Glutamatergic neuron (in vitro differentiated cells): ENCODE data around the gene DDX31. TPM values are rescaled to one million over a fixed set of nuclear protein-coding genes. Genes with fewer than 3 reads are reported as not detected.

Experiments used
- DNase-seq: peaks from one replicate; pipeline ENCODE4 v3.0.0; 2022
- H3K27ac Mint-ChIP-seq: one replicate; pipeline ENCODE4 v1.8.0; 2020; ENCODE audit warnings: mild to moderate bottlenecking, mixed read lengths, inconsistent platforms; ENCODE audit not compliant: unreplicated experiment
- H3K27me3 Mint-ChIP-seq: one replicate; pipeline ENCODE4 v1.8.0; 2020; ENCODE audit warnings: mild to moderate bottlenecking, moderate library complexity, mixed read lengths, inconsistent platforms; ENCODE audit not compliant: unreplicated experiment
- H3K36me3 Mint-ChIP-seq: one replicate; pipeline ENCODE4 v1.8.0; 2020; ENCODE audit warnings: mild to moderate bottlenecking, mixed read lengths, inconsistent platforms; ENCODE audit not compliant: unreplicated experiment
- H3K4me1 Mint-ChIP-seq: one replicate; pipeline ENCODE4 v1.8.0; 2020; ENCODE audit warnings: mild to moderate bottlenecking, low read depth, mixed read lengths, inconsistent platforms; ENCODE audit not compliant: unreplicated experiment
- H3K4me3 Mint-ChIP-seq: one replicate; pipeline ENCODE4 v1.8.0; 2020; ENCODE audit warnings: mild to moderate bottlenecking, mixed read lengths, inconsistent platforms; ENCODE audit not compliant: unreplicated experiment
- H3K9me3 Mint-ChIP-seq: one replicate; pipeline ENCODE4 v1.8.0; 2020; ENCODE audit warnings: mild to moderate bottlenecking, moderate library complexity, mixed read lengths, inconsistent platforms; ENCODE audit not compliant: unreplicated experiment
- total RNA-seq: library from RNA; stranded (reverse); fragmentation: NEBNext Ultra II Directional; extraction: Animal tissue kit (Norgen Biotek cat#: 25700); gene quantifications from one replicate; pipeline ENCODE4 v1.2.1, GENCODE V29; 2021; ENCODE audit not compliant: unreplicated experiment
- TF ChIP-seq, protein P1 (sequence below): fragments of 200-600 bp; sonication (generic); IDR thresholded peaks from one replicate; pipeline ENCODE4 v1.5.0; 2021; ENCODE audit not compliant: partially characterized antibody, unreplicated experiment

Gene DDX31
- total RNA-seq, 1 donor from 2014 or later: 8.7 TPM

DNA sequence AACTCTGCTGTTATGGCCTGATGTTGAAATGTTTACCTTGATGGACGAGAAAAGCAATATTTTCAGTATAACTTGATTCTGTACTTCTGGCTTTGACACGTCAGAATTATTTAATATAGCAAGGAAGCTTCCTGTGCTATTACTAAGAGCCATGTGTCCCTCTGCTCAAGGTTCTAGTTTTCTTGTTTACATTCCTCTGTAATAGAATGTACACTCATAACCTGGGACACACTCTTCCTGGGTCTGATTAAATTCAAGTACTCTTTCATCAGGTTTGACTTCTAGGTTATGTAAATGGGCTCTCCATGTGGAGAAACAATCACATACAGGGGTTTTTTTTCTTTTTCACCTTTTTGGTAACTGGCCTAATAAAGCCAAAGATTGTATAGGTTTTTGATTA lies 33.6 kb upstream of the DDX31 start:
- DNase-seq: no peak
- H3K9me3 Mint-ChIP-seq: peaks cover 3% of the 10 kb centered on the region
- H3K4me3 Mint-ChIP-seq: no peak overlapping the region
- H3K27ac Mint-ChIP-seq: no peak overlapping the region
- TF ChIP-seq, protein P1, sequence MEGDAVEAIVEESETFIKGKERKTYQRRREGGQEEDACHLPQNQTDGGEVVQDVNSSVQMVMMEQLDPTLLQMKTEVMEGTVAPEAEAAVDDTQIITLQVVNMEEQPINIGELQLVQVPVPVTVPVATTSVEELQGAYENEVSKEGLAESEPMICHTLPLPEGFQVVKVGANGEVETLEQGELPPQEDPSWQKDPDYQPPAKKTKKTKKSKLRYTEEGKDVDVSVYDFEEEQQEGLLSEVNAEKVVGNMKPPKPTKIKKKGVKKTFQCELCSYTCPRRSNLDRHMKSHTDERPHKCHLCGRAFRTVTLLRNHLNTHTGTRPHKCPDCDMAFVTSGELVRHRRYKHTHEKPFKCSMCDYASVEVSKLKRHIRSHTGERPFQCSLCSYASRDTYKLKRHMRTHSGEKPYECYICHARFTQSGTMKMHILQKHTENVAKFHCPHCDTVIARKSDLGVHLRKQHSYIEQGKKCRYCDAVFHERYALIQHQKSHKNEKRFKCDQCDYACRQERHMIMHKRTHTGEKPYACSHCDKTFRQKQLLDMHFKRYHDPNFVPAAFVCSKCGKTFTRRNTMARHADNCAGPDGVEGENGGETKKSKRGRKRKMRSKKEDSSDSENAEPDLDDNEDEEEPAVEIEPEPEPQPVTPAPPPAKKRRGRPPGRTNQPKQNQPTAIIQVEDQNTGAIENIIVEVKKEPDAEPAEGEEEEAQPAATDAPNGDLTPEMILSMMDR: no peak
- H3K4me1 Mint-ChIP-seq: no peaks in the 10 kb centered on the region
- H3K27me3 Mint-ChIP-seq: peaks cover 2% of the 10 kb centered on the region
- H3K36me3 Mint-ChIP-seq: peaks cover 8% of the 10 kb centered on the region

- H3K36me3 Mint-ChIP-seq: peaks cover 14% of the 10 kb centered on the region
- H3K27ac Mint-ChIP-seq: no peak overlapping the region
- H3K4me3 Mint-ChIP-seq: no peak overlapping the region
- peaks cover 3% of the 10 kb centered on the region for H3K9me3 Mint-ChIP-seq
- TF ChIP-seq, protein P1: no peak
- no peaks in the 10 kb centered on the region for H3K4me1 Mint-ChIP-seq
- peaks cover 2% of the 10 kb centered on the region for H3K27me3 Mint-ChIP-seq
- no peak for DNase-seq
These were observed 32.5 kb upstream of the DDX31 start for GRCh38 chr9:132702254-132702653.

DNA sequence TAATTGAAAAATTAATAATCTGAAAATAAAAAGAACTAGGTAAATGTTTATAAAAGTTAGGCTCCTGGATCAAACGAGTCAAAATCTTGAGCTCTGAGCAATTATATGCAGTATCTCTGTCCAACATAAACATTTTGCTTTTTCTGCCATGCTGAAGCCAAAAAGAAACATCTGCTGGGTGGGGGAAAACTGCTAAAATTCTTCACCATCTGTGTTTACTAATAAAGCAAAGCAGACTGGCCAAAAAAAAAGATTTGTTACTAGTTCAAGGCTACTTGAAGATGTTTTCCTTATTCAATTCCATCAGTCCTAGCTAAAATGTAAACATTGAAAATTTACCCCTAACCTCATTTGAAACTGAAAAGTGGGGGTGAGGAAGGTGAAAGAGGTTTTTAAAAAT lies 30.2 kb upstream of the DDX31 start:
- TF ChIP-seq, protein P1: no peak
- Mint-ChIP-seq H3K4me3 (no peak overlapping the region), H3K27ac (no peak overlapping the region), H3K36me3 (peaks cover 23% of the 10 kb centered on the region), H3K4me1 (no peaks in the 10 kb centered on the region), H3K27me3 (peaks cover 2% of the 10 kb centered on the region), H3K9me3 (peaks cover 7% of the 10 kb centered on the region)
- DNase-seq: no peak

GRCh38 chr9:132698989-132699388 lies 29.2 kb upstream of the DDX31 start:
- H3K9me3 Mint-ChIP-seq: peaks cover 7% of the 10 kb centered on the region
- no peak overlapping the region for H3K4me3 Mint-ChIP-seq
- TF ChIP-seq, protein P1: no peak
- H3K27ac Mint-ChIP-seq: no peak overlapping the region
- H3K36me3 Mint-ChIP-seq: peaks cover 25% of the 10 kb centered on the region
- DNase-seq: no peak
- no peaks in the 10 kb centered on the region for H3K4me1 Mint-ChIP-seq
- peaks cover 2% of the 10 kb centered on the region for H3K27me3 Mint-ChIP-seq

- Mint-ChIP-seq H3K27me3 (no peaks in the 10 kb centered on the region), H3K4me3 (no peak overlapping the region), H3K9me3 (peaks cover 5% of the 10 kb centered on the region), H3K4me1 (no peaks in the 10 kb centered on the region), H3K36me3 (peaks cover 21% of the 10 kb centered on the region), H3K27ac (no peak overlapping the region)
- TF ChIP-seq, protein P1: no peak
- no peak for DNase-seq
These were observed 27.4 kb upstream of the DDX31 start for GRCh38 chr9:132697230-132697629.
